IMR-90 (cell line): ENCODE measurements around the gene CSTB.

Experiments
- BHLHE40 ChIP-seq: fragments of 150-350 bp; IDR thresholded peaks from 2 replicates; pipeline ENCODE4 v1.6.1; 2016; ENCODE audit warnings: mild to moderate bottlenecking, low read depth, low read length
- CEBPB ChIP-seq: IDR thresholded peaks from 2 replicates; pipeline ENCODE4 v1.6.1; 2012; ENCODE audit warnings: low read depth, low read length, improper control_type of control experiment
- CHD1 ChIP-seq: IDR thresholded peaks from 2 replicates; pipeline ENCODE4 v1.6.1; 2012; ENCODE audit warnings: low read depth, low read length, improper control_type of control experiment
- CTCF ChIP-seq: conservative IDR thresholded peaks from 2 replicates; pipeline ENCODE4 v1.5.1; 2012; ENCODE audit warnings: mild to moderate bottlenecking, low read depth, low read length, improper control_type of control experiment
- ELK1 ChIP-seq: fragments of 150-350 bp; IDR thresholded peaks from 2 replicates; pipeline ENCODE4 v1.6.1; 2016; ENCODE audit warnings: low read depth, mild to moderate bottlenecking, low read length, moderate library complexity, borderline replicate concordance
- MAFK ChIP-seq: IDR thresholded peaks from 2 replicates; pipeline ENCODE4 v1.6.1; 2012; ENCODE audit warnings: low read depth, low read length, improper control_type of control experiment
- MXI1 ChIP-seq: IDR thresholded peaks from 2 replicates; pipeline ENCODE4 v1.6.1; 2012; ENCODE audit warnings: low read depth, mild to moderate bottlenecking, low read length, moderate library complexity, borderline replicate concordance
- NFE2L2 ChIP-seq: fragments of 150-350 bp; IDR thresholded peaks from 2 replicates; pipeline ENCODE4 v1.6.1; 2016; ENCODE audit warnings: low read depth, mild to moderate bottlenecking, low read length
- POLR2A ChIP-seq: IDR thresholded peaks from 2 replicates; pipeline ENCODE4 v1.6.1; 2012; ENCODE audit warnings: mild to moderate bottlenecking, low read depth, low read length
- RAD21 ChIP-seq: IDR thresholded peaks from 2 replicates; pipeline ENCODE4 v1.6.1; 2012; ENCODE audit warnings: low read length, improper control_type of control experiment
- RCOR1 ChIP-seq: IDR thresholded peaks from 2 replicates; pipeline ENCODE4 v1.6.1; 2012; ENCODE audit warnings: mild to moderate bottlenecking, low read length, improper control_type of control experiment; ENCODE audit not compliant: insufficient replicate concordance
- RFX5 ChIP-seq: IDR thresholded peaks from 2 replicates; pipeline ENCODE4 v1.8.0; 2012; ENCODE audit warnings: low read depth, mild to moderate bottlenecking, low read length, moderate library complexity
- SMC3 ChIP-seq: fragments of 150-350 bp; IDR thresholded peaks from 2 replicates; pipeline ENCODE4 v1.6.1; 2016; ENCODE audit warnings: low read depth, mild to moderate bottlenecking, antibody characterized with exemption, low read length, moderate library complexity
- USF2 ChIP-seq: fragments of 150-350 bp; IDR thresholded peaks from 2 replicates; pipeline ENCODE4 v1.6.1; 2017; ENCODE audit warnings: mild to moderate bottlenecking, antibody characterized with exemption, low read length, low read depth

GRCh38 chr21:43824333-43825241, 48.5 kb upstream of the CSTB start:
- TF ChIP-seq CTCF (no peak), SMC3 (no peak), CHD1 (no peak), CEBPB (no peak), POLR2A (no peak), MXI1 (no peak), USF2 (no peak), BHLHE40 (no peak), NFE2L2 (no peak), RCOR1 (no peak), RAD21 (no peak), RFX5 (no peak), ELK1 (no peak), MAFK (no peak)
